K562 (cell line): Measurements from ENCODE around the gene RORC. TPM values are rescaled to one million over a fixed set of nuclear protein-coding genes. Genes with fewer than 3 reads are reported as not detected.

Source experiments
- BHLHE40 ChIP-seq: IDR thresholded peaks from 2 replicates; pipeline ENCODE4 v1.6.1; 2011; ENCODE audit warnings: low read length, improper control_type of control experiment
- CC2D1A ChIP-seq: fragments of 450-650 bp; IDR thresholded peaks from 2 replicates; pipeline ENCODE4 v1.6.1; 2017; ENCODE audit warnings: mild to moderate bottlenecking
- FIP1L1 ChIP-seq: fragments of 200-400 bp; formaldehyde crosslinking; IDR thresholded peaks from 2 replicates; pipeline ENCODE4 v1.6.1; 2018; ENCODE audit warnings: mild to moderate bottlenecking, low read depth, low read length; ENCODE audit not compliant: poor library complexity, severe bottlenecking
- FOXK2 ChIP-seq, 2 experiments: fragments of 450-650 bp; IDR thresholded peaks in 1 of 2; conservative IDR thresholded peaks in 1 of 2; 2 replicates each; pipeline ENCODE4 v1.6.1; 2016; ENCODE audit warnings: low read depth in 2 of 2, mild to moderate bottlenecking in 1 of 2
- NRF1 ChIP-seq, 2 experiments: fragments of 450-650 bp; IDR thresholded peaks in 1 of 2; conservative IDR thresholded peaks in 1 of 2; 2 replicates each; pipeline ENCODE4 v1.6.1; 2014; ENCODE audit warnings: mild to moderate bottlenecking in 2 of 2
- PCBP2 ChIP-seq: fragments of 200-400 bp; formaldehyde crosslinking; IDR thresholded peaks from 2 replicates; pipeline ENCODE4 v1.6.1; 2018; ENCODE audit warnings: low read length, low read depth, mild to moderate bottlenecking, moderate library complexity; ENCODE audit not compliant: poor library complexity, severe bottlenecking
- SMC3 ChIP-seq: conservative IDR thresholded peaks from 2 replicates; pipeline ENCODE4 v1.6.1; 2011; ENCODE audit warnings: low read depth, low read length, improper control_type of control experiment; ENCODE audit not compliant: insufficient read depth
- TOE1 ChIP-seq, 2 experiments: fragments of 450-650 bp in 1 of 2; sonication (generic) in 1 of 2; formaldehyde crosslinking in 1 of 2; IDR thresholded peaks; 2 replicates each; pipeline versions ENCODE4 v1.7.1 to v1.8.0; 2016 to 2022; ENCODE audit warnings: borderline replicate concordance in 2 of 2, mild to moderate bottlenecking in 2 of 2, antibody characterized with exemption in 1 of 2, inconsistent platforms in 1 of 2, low read depth in 1 of 2, missing genetic modification reagents in 1 of 2, moderate library complexity in 1 of 2
- ZEB2 ChIP-seq: fragments of 450-650 bp; IDR thresholded peaks from 2 replicates; pipeline ENCODE4 v1.6.1; 2016
- ZNF395 ChIP-seq: fragments of 200-800 bp; sonication (Bioruptor generic); IDR thresholded peaks from 2 replicates; pipeline ENCODE4 v1.6.1; 2017; ENCODE audit warnings: missing genetic modification characterization, missing compliant biosample characterization
- ZNF449 ChIP-seq: fragments of 250-450 bp; sonication (Bioruptor Pico); IDR thresholded peaks from 2 replicates; pipeline ENCODE4 v1.8.0; 2022; ENCODE audit warnings: moderate library complexity, mild to moderate bottlenecking, inconsistent platforms
- ZNF764 ChIP-seq: fragments of 250-450 bp; sonication (Bioruptor Pico); IDR thresholded peaks from 2 replicates; pipeline ENCODE4 v1.4.0; 2020; ENCODE audit warnings: low read depth, mild to moderate bottlenecking, moderate library complexity
- polyA plus RNA-seq, 8 experiments: library from polyadenylated mRNA; depleted of rRNA in 4 of 8; stranded (reverse) in 5 of 8; unstranded in 3 of 8; fragments of >200 nt; fragmentation: Nextera tagmentation in 2 of 8; fragmentation: Illumina TruSeq in 1 of 8; extraction: Ambion mirVana in 2 of 8; extraction: Trizol in 1 of 8; gene quantifications; 2 replicates each; pipeline versions ENCODE4 v1.2.1 to v1.2.3, GENCODE V29; 2011 to 2014; ENCODE audit warnings: inconsistent platforms in 1 of 8, missing spikeins in 1 of 8
- total RNA-seq, 7 experiments: library from RNA; depleted of rRNA in 6 of 7; stranded (reverse); fragments of >200 nt in 6 of 7; fragmentation: Illumina TruSeq in 2 of 7; extraction: Trizol in 2 of 7; gene quantifications; 2 replicates each; pipeline versions ENCODE4 v1.2.1 to v1.2.3, GENCODE V29; 2011 to 2021; ENCODE audit warnings: low replicate concordance in 1 of 7
- TF ChIP-seq, protein P1 (sequence below), 2 experiments: fragments of 450-650 bp; IDR thresholded peaks; 2 replicates each; pipeline ENCODE4 v1.6.1; 2016; ENCODE audit warnings: mild to moderate bottlenecking in 2 of 2, borderline replicate concordance in 1 of 2, low read depth in 1 of 2, moderate library complexity in 1 of 2

RORC gene
- total and polyA plus RNA-seq, 9 of the 15 experiments (the other 6 are each of a cell fraction or from before 2014, with no cell fraction given) = not detected

GRCh38 chr1:151762941-151763921 lies 68.4 kb downstream of the RORC start, which contains the start of gene MRPL9 (continued):
- TF ChIP-seq, protein P1, sequence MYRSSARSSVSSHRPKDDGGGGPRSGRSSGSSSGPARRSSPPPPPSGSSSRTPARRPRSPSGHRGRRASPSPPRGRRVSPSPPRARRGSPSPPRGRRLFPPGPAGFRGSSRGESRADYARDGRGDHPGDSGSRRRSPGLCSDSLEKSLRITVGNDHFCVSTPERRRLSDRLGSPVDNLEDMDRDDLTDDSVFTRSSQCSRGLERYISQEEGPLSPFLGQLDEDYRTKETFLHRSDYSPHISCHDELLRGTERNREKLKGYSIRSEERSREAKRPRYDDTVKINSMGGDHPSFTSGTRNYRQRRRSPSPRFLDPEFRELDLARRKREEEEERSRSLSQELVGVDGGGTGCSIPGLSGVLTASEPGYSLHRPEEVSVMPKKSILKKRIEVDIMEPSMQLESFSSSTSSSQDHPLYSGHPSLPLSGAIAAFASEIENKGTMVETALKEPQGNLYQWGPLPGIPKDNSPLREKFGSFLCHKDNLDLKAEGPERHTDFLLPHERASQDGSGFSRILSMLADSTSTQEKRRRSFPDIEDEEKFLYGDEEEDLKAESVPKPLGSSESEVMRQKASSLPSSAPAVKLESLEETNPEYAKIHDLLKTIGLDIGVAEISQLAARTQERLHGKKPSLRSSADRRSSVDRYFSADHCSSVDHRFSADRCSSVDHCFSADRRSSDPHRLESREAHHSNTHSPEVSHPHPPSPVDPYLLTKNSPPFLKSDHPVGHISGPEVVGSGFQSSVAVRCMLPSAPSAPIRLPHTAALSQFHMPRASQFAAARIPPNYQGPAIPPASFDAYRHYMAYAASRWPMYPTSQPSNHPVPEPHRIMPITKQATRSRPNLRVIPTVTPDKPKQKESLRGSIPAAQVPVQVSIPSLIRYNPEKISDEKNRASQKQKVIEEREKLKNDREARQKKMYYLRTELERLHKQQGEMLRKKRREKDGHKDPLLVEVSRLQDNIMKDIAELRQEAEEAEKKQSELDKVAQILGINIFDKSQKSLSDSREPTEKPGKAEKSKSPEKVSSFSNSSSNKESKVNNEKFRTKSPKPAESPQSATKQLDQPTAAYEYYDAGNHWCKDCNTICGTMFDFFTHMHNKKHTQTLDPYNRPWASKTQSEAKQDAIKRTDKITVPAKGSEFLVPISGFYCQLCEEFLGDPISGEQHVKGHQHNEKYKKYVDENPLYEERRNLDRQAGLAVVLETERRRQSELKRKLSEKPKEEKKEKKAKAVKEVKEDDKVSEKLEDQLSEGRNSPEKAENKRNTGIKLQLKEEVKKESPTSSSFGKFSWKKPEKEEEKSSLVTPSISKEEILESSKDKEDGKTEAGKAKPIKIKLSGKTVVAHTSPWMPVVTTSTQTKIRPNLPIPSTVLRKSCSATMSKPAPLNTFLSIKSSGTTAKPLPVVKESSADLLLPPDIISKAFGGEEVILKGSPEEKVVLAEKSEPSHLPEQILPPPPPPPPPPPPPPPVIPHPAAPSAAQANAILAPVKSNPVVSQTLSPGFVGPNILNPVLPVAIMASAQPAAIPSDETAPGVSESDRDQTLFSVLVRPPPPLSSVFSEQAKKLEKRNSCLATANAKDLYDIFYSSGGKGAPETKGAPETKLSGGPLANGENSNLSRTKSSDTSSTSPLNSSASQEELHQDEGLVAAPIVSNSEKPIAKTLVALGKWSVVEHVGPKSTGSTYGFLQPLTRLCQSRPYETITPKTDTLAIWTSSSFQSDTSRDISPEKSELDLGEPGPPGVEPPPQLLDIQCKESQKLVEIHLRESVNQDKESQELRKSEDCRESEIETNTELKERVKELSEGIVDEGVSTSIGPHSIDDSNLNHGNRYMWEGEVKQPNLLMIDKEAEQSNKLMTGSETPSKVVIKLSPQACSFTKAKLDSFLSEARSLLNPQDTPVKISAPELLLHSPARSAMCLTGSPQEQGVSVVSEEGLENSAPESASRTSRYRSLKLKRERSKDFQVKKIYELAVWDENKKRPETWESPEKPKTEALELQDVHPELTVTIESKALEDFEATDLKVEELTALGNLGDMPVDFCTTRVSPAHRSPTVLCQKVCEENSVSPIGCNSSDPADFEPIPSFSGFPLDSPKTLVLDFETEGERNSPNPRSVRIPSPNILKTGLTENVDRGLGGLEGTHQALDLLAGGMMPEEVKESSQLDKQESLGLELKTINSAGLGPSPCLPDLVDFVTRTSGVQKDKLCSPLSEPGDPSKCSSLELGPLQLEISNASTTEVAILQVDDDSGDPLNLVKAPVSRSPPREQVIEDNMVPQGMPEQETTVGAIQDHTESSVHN (IDR thresholded peaks at IDR 0.05; ENCODE audit: borderline replicate concordance in 1 of 2, low read depth in 1 of 2) = no peak
- TF ChIP-seq ZNF449 (CRISPR knock-in tag) (no peak), FIP1L1 (no peak), FOXK2 (conservative IDR thresholded peaks at IDR 0.05 in 1 of 2, IDR thresholded peaks at IDR 0.05 in 1 of 2; ENCODE audit: low read depth in 2 of 2) (peak; percentile 65 to 73; a peak in 2 of 4 replicates), TOE1 (IDR thresholded peaks at IDR 0.05; ENCODE audit: borderline replicate concordance) (peak; percentile 38; the same call in 1 of the 2 replicates), TOE1 (CRISPR knock-in tag; IDR thresholded peaks at IDR 0.05; ENCODE audit: borderline replicate concordance, low read depth) (no peak), ZNF395 (CRISPR knock-in tag) (no peak), SMC3 (no peak), ZNF764 (CRISPR knock-in tag) (no peak), BHLHE40 (no peak), ZEB2 (no peak; the same call in 1 of the 2 replicates), NRF1 (conservative IDR thresholded peaks at IDR 0.05 in 1 of 2, IDR thresholded peaks at IDR 0.05 in 1 of 2) (peak; percentile 32 to 43; a peak in 3 of 4 replicates), CC2D1A (no peak), PCBP2 (no peak)
